B cell (primary cell): ENCODE data around the gene PIGW. TPM values are rescaled to one million over a fixed set of nuclear protein-coding genes. Genes with fewer than 3 reads are reported as not detected.

ENCODE experiments used
- ATAC-seq: fragments of 200-7000 bp; cut with Tn5 transposase; one replicate; pipeline ENCODE4 v1.10.0; 2021; ENCODE audit warnings: low read depth, mild to moderate bottlenecking, moderate number of reproducible peaks, moderate library complexity
- CTCF ChIA-PET: fragments of 350-600 bp; sonication (Branson Sonifier 250); formaldehyde crosslinking; loops from one replicate; lab custom pipeline; 2021; ENCODE audit warnings: antibody characterized with exemption, inconsistent platforms; lab: Charles Lee
- POLR2A ChIA-PET: fragments of 350-600 bp; sonication (Branson Sonifier 250); formaldehyde crosslinking; loops from one replicate; lab custom pipeline; 2021; ENCODE audit warnings: antibody characterized with exemption; lab: Charles Lee
- DNase-seq: peaks from one replicate; pipeline ENCODE4 v3.0.0; 2013
- H2AFZ ChIP-seq: 2 replicates; pipeline ENCODE4 v1.6.1; 2012; ENCODE audit warnings: mild to moderate bottlenecking, low read depth, low read length; ENCODE audit not compliant: insufficient read depth, poor library complexity, severe bottlenecking
- H3K27ac ChIP-seq, 2 donors: 1 replicate in 1 of 2; 2 replicates in 1 of 2; pipeline ENCODE4 v1.5.1; 2012 to 2013; ENCODE audit warnings: low read length in 2 of 2, mild to moderate bottlenecking in 2 of 2, moderate library complexity in 1 of 2
- H3K27me3 ChIP-seq, 4 experiments: fragments of 200-600 bp in 1 of 4; sonication (generic) in 1 of 4; replicated peaks in 1 of 4; 1 replicate in 2 of 4; 2 replicates in 2 of 4; pipeline versions ENCODE4 v1.6.1 to v1.7.0; 2013 to 2016; ENCODE audit warnings: low read length in 3 of 4, mild to moderate bottlenecking in 2 of 4, mixed read lengths in 1 of 4, moderate library complexity in 1 of 4; ENCODE audit not compliant: insufficient read depth in 4 of 4, control insufficient read depth in 3 of 4; ENCODE audit errors: control extremely low read depth in 1 of 4
- H3K36me3 ChIP-seq, 2 experiments: replicated peaks in 1 of 2; 1 replicate in 1 of 2; 2 replicates in 1 of 2; pipeline versions ENCODE4 v1.6.1 to v1.7.1; 2013; ENCODE audit warnings: low read length in 1 of 2; ENCODE audit not compliant: insufficient read depth in 2 of 2, control insufficient read depth in 1 of 2; ENCODE audit errors: control extremely low read depth in 1 of 2, extremely low read depth in 1 of 2
- H3K4me1 ChIP-seq, 2 donors: fragments of 200-600 bp in 1 of 2; sonication (generic) in 1 of 2; 1 replicate in 1 of 2; 2 replicates in 1 of 2; pipeline versions ENCODE4 v1.5.1 to v1.6.1; 2013 to 2017; ENCODE audit warnings: low read length in 2 of 2; ENCODE audit not compliant: control insufficient read depth in 2 of 2, insufficient read depth in 2 of 2
- H3K4me2 ChIP-seq: replicated peaks from 2 replicates; pipeline ENCODE3; 2012; ENCODE audit warnings: mild to moderate bottlenecking, low read depth, low read length; ENCODE audit not compliant: poor library complexity, severe bottlenecking
- H3K4me3 ChIP-seq, 5 experiments: fragments of 200-600 bp in 1 of 5; sonication (generic) in 1 of 5; 1 replicate in 3 of 5; 2 replicates in 2 of 5; pipeline versions ENCODE4 v1.5.1 to v1.7.0; 2011 to 2016; ENCODE audit warnings: low read length in 4 of 5, mild to moderate bottlenecking in 4 of 5, low read depth in 2 of 5, control low read depth in 1 of 5, moderate library complexity in 1 of 5; ENCODE audit not compliant: insufficient read depth in 1 of 5; ENCODE audit errors: control extremely low read depth in 1 of 5, extremely low read depth in 1 of 5
- H3K79me2 ChIP-seq: fragments of 200-600 bp; sonication (generic); one replicate; pipeline ENCODE4 v1.6.0; 2016; ENCODE audit warnings: low read length; ENCODE audit not compliant: control insufficient read depth, insufficient read depth
- H3K9ac ChIP-seq: fragments of 200-600 bp; sonication (generic); 2 replicates; pipeline ENCODE4 v1.6.1; 2017; ENCODE audit warnings: mild to moderate bottlenecking, low read length, moderate library complexity
- H3K9me3 ChIP-seq, 3 donors: one replicate each; pipeline versions ENCODE4 v1.6.1 to v1.7.1; 2013; ENCODE audit warnings: low read length in 2 of 3; ENCODE audit not compliant: control insufficient read depth in 2 of 3, insufficient read depth in 1 of 3; ENCODE audit errors: control extremely low read depth in 1 of 3
- H4K20me1 ChIP-seq: 2 replicates; pipeline ENCODE4 v1.6.0; 2012; ENCODE audit warnings: mild to moderate bottlenecking, low read length; ENCODE audit not compliant: insufficient read depth, control insufficient read depth, poor library complexity, severe bottlenecking
- H3K27ac Mint-ChIP-seq: one replicate; pipeline ENCODE4 v1.8.0; 2021; ENCODE audit warnings: mixed read lengths
- H3K27me3 Mint-ChIP-seq: one replicate; pipeline ENCODE4 v1.8.0; 2021; ENCODE audit warnings: mixed read lengths
- H3K4me1 Mint-ChIP-seq: one replicate; pipeline ENCODE4 v1.8.0; 2021; ENCODE audit warnings: mixed read lengths
- H3K4me3 Mint-ChIP-seq: one replicate; pipeline ENCODE4 v1.8.0; 2021; ENCODE audit warnings: mixed read lengths
- H3K9me3 Mint-ChIP-seq: one replicate; pipeline ENCODE4 v1.8.0; 2022; ENCODE audit warnings: mixed read lengths; ENCODE audit not compliant: insufficient read depth
- EZH2 ChIP-seq: IDR thresholded peaks from 2 replicates; pipeline ENCODE4 v1.6.1; 2012; ENCODE audit warnings: borderline replicate concordance, low read depth, mild to moderate bottlenecking, moderate library complexity, low read length; ENCODE audit not compliant: insufficient read depth, poor library complexity, severe bottlenecking
- WGBS: methylation state at CpG from one replicate; pipeline ENCODE4 v1.1.5; 2013; ENCODE audit warnings: missing lambda C conversion rate; ENCODE audit not compliant: insufficient coverage; 5-methylcytosine and 5-hydroxymethylcytosine counted together
- intact Hi-C: fragments of 100-400 bp; cut with micrococcal nuclease; formaldehyde crosslinking; loops from one replicate; pipeline ENCODE4 v1.10.0; 2022
- polyA plus RNA-seq: library from polyadenylated mRNA; depleted of rRNA; stranded (reverse); fragments of >200 nt; gene quantifications from 2 replicates; pipeline ENCODE4 v1.2.3, GENCODE V29; 2012
- total RNA-seq, 2 donors: library from RNA; stranded (reverse); fragments of 120-200 nt in 1 of 2; gene quantifications; 1 replicate in 1 of 2; 2 replicates in 1 of 2; pipeline versions ENCODE4 v1.2.3 to v1.2.4, GENCODE V29; 2013 to 2022
- TF ChIP-seq, protein P1 (sequence below): fragments of 200-600 bp; IDR thresholded peaks from one replicate; pipeline ENCODE4 v1.8.0; 2022; ENCODE audit warnings: antibody characterized with exemption, mild to moderate bottlenecking

Gene PIGW
- total and polyA plus RNA-seq, 2 donors (not counting 1 experiment from before 2014, with no cell fraction given): 4.4 to 5.9 TPM

DNA sequence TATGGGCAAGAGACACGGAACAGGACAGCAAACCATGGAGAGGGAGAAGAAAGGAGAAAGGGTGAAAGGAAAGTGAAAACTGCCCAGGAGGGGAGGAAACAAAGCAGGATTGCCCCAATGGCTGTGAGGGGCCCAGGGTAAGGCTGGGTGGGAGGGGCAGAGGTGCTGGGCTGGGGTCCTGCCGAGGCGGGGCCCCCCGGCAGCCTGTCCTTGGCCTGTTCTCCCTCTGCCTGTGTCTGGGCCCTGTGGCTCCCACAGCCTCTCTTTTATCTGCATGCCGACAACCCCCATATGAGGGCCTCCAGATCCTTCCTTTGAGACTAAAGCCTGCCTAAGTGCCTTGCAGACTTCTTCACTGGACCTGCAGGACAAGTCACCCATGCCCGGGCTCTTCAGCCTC lies 32.8 kb upstream of the PIGW start:
- Histone ChIP-seq H3K9me3 (no peaks in the 10 kb centered on the region), H3K27me3 (no peaks in the 10 kb centered on the region), H3K4me2 (no peak overlapping the region), H3K27ac (no peak overlapping the region), H3K36me3 (peaks cover 0 to 49% of the 10 kb centered on the region in 2 experiments), H3K9ac (no peak overlapping the region), H4K20me1 (no peaks in the 10 kb centered on the region), H2AFZ (no peak overlapping the region), H3K4me1 (no peaks in the 10 kb centered on the region), H3K79me2 (no peaks in the 10 kb centered on the region), H3K4me3 (no peak overlapping the region)
- Mint-ChIP-seq H3K9me3 (no peaks in the 10 kb centered on the region), H3K4me1 (no peaks in the 10 kb centered on the region), H3K27me3 (no peaks in the 10 kb centered on the region), H3K27ac (no peak overlapping the region), H3K4me3 (no peak overlapping the region)
- WGBS: over 99% methylated on average over 6 of the region's 6 CpGs
- ChIA-PET CTCF (no interaction called here), POLR2A (no interaction called here)
- no peak for ATAC-seq
- no peak for DNase-seq
- TF ChIP-seq EZH2: no peak
- TF ChIP-seq, protein P1, sequence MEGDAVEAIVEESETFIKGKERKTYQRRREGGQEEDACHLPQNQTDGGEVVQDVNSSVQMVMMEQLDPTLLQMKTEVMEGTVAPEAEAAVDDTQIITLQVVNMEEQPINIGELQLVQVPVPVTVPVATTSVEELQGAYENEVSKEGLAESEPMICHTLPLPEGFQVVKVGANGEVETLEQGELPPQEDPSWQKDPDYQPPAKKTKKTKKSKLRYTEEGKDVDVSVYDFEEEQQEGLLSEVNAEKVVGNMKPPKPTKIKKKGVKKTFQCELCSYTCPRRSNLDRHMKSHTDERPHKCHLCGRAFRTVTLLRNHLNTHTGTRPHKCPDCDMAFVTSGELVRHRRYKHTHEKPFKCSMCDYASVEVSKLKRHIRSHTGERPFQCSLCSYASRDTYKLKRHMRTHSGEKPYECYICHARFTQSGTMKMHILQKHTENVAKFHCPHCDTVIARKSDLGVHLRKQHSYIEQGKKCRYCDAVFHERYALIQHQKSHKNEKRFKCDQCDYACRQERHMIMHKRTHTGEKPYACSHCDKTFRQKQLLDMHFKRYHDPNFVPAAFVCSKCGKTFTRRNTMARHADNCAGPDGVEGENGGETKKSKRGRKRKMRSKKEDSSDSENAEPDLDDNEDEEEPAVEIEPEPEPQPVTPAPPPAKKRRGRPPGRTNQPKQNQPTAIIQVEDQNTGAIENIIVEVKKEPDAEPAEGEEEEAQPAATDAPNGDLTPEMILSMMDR: no peak
- intact Hi-C loops: no loop called here

DNA sequence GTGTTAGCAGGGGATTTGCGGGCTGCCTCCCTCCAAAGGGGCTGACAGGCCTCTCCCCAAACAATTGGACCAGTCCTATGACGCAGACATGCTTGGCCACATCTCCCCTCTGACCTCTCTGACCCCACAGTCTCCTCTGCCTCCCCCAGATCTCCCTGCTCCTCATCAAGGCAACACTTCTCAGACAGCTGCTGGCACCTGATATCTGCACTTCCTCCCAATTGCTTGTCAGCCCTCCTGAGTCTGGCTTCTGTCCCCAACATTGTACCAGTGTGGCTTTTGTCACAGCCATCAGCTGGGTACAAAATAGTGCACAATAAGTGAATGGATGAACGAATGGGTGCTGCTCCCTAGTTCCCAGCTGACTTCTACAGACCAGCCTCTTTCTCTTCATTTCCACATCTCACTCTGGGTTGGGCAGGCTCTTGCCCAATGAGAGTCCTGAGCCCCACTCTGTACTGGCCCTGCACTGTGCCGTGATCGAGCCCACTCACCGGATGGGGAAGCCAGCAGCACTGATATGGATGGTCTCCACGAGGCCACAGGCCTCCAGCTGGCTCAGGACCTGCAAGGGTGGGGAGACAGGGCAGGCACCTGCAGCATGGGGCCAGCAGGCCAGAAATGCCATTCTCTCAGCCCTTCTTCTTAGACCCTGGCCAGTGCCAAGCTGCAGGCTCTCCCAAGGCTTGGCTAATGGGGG lies 31.2 kb upstream of the PIGW start:
- H3K4me1 ChIP-seq: no peaks in the 10 kb centered on the region
- DNase-seq (no peak), ATAC-seq (no peak)
- no peak for TF ChIP-seq EZH2
- TF ChIP-seq, protein P1: no peak
- H3K9me3 ChIP-seq: no peaks in the 10 kb centered on the region
- Mint-ChIP-seq H3K27ac (no peak overlapping the region), H3K4me3 (no peak overlapping the region), H3K4me1 (no peaks in the 10 kb centered on the region), H3K9me3 (no peaks in the 10 kb centered on the region), H3K27me3 (no peaks in the 10 kb centered on the region)
- no peak overlapping the region for H2AFZ ChIP-seq
- no peaks in the 10 kb centered on the region for H3K79me2 ChIP-seq
- WGBS: 99% methylated on average over 7 of the region's 7 CpGs
- H3K27ac ChIP-seq: no peak overlapping the region
- ChIA-PET POLR2A (no interaction called here), CTCF (interaction anchor here (1.4 kb wide), 1 partner anchor 21 kb away, joined by 4 read pairs; no protein-coding TSS in a partner anchor)
- H3K27me3 ChIP-seq: no peaks in the 10 kb centered on the region
- no peak overlapping the region for H3K4me3 ChIP-seq
- peaks cover 0 to 41% of the 10 kb centered on the region in 2 experiments for H3K36me3 ChIP-seq
- no peak overlapping the region for H3K4me2 ChIP-seq
- no peak overlapping the region for H3K9ac ChIP-seq
- intact Hi-C loops: no loop called here
- no peaks in the 10 kb centered on the region for H4K20me1 ChIP-seq
